ENCODE data around the gene PTPRO. TPM values are rescaled to one million over a fixed set of nuclear protein-coding genes. Genes with fewer than 3 reads are reported as not detected.
A peak's percentile ranks its signal among the peaks of the same experiment; 100 is the strongest.

Gene PTPRO
- polyA plus RNA-seq, 1 of the 3 experiments (the other 2 are of a cell fraction): 1.4 TPM

DNA sequence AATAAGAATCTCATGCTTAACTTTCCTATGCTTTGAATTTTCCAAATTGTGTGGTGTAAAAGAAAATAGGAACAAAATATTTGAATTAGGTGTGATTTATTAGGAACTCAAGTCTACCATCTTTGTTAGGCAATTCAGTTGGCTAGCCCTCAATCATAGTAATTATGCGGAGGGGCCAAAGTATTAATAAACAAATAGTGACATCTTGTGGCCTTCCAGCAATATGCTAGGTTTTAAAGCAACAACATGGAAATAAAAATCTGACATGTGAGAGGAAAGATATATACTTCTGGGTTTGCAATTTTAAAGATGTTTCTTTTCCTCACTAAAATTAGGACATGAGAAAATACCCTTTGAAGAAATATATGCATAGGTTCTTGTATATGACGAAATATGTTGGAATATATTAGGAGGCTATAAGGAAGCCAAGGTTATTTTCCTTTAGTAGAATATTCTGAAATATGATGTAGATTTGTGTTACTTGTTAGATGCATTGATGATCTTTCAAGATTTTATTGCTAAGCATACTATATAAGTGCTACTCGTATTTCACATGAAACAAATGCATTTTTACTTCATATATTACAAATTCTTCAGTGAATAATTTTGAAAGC is 200.4 kb downstream of the PTPRO start:
- Histone ChIP-seq H3K9me2 (no peaks in the 10 kb centered on the region), H3K79me2 (ENCODE audit: insufficient read depth) (no peaks in the 10 kb centered on the region), H3K9ac (no peak overlapping the region), H4K20me1 (ENCODE audit: insufficient read depth) (no peaks in the 10 kb centered on the region), H3F3A (replicated peaks; ENCODE audit: insufficient read depth) (no peaks in the 10 kb centered on the region), H3K4me2 (no peak overlapping the region), H2AFZ (ENCODE audit: low read depth) (no peak overlapping the region), H3K4me3 (ENCODE audit: low read depth in 2 of 2, low read length in 1 of 2) (no peak overlapping the region), H3K27ac (ENCODE audit: low read depth in 2 of 2, low read length in 1 of 2) (no peak overlapping the region), H3K4me1 (ENCODE audit: control insufficient read depth in 1 of 2, insufficient read depth in 2 of 2, low read depth in 1 of 2, low read length in 1 of 2) (no peaks in the 10 kb centered on the region), H3K36me3 (replicated peaks in 1 of 2; ENCODE audit: control insufficient read depth in 1 of 2, insufficient read depth in 2 of 2, low read length in 1 of 2) (no peaks in the 10 kb centered on the region), H3K9me3 (no peaks in the 10 kb centered on the region), H3K27me3 (ENCODE audit: insufficient read depth) (no peaks in the 10 kb centered on the region)
- POLR2A ChIA-PET: no interaction called here
- 9% methylated on average over 3 of the region's 3 CpGs for WGBS (ENCODE audit: low lambda C conversion rate)
- DNase-seq: peak; percentile 43
- CTCF ChIA-PET: interaction anchor here (0.6 to 1.9 kb wide), 16 partner anchors 12 to 370 kb away, joined by 3 to 43 read pairs (median 4); partner anchors contain the start of gene RERG
- peak; percentile 83 for TF ChIP-seq SMC3 (IDR thresholded peaks at IDR 0.05; ENCODE audit: low read depth, low read length)
- no peak for TF ChIP-seq TCF12 (IDR thresholded peaks at IDR 0.05)
- TF ChIP-seq RAD21 (IDR thresholded peaks at IDR 0.05; ENCODE audit: low read length): peak; percentile 93
- TF ChIP-seq, protein P1, sequence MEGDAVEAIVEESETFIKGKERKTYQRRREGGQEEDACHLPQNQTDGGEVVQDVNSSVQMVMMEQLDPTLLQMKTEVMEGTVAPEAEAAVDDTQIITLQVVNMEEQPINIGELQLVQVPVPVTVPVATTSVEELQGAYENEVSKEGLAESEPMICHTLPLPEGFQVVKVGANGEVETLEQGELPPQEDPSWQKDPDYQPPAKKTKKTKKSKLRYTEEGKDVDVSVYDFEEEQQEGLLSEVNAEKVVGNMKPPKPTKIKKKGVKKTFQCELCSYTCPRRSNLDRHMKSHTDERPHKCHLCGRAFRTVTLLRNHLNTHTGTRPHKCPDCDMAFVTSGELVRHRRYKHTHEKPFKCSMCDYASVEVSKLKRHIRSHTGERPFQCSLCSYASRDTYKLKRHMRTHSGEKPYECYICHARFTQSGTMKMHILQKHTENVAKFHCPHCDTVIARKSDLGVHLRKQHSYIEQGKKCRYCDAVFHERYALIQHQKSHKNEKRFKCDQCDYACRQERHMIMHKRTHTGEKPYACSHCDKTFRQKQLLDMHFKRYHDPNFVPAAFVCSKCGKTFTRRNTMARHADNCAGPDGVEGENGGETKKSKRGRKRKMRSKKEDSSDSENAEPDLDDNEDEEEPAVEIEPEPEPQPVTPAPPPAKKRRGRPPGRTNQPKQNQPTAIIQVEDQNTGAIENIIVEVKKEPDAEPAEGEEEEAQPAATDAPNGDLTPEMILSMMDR (IDR thresholded peaks at IDR 0.05): peak; percentile 79
- TF ChIP-seq RCOR1 (IDR thresholded peaks at IDR 0.05; ENCODE audit: low read length): no peak
- no peak for TF ChIP-seq NRF1 (IDR thresholded peaks at IDR 0.05; ENCODE audit: low read depth, low read length)

DNA sequence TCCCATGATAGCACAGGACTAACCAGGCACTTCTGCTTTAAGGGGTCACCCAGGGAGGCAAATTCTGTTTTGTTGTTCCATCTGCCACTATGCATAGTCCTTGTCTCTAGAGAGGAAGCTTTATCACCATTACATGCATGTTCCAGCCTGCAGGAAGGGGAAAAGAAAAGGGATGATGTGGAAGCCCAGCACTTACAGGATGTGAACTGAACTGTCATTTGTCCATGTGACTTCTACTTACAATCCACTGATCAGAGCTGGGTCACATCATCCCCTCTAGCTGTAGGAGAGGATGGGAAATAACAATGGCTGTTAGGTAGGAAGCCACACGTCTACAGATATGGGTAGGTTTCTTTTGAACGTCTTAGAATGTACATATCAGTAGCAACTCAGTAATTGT is 203.1 kb downstream of the PTPRO start:
- no peak overlapping the region for H3K9ac ChIP-seq
- no peaks in the 10 kb centered on the region for H3K36me3 ChIP-seq (replicated peaks in 1 of 2; ENCODE audit: control insufficient read depth in 1 of 2, insufficient read depth in 2 of 2, low read length in 1 of 2)
- H3K27me3 ChIP-seq (ENCODE audit: insufficient read depth): no peaks in the 10 kb centered on the region
- no peak overlapping the region for H3K27ac ChIP-seq (ENCODE audit: low read depth in 2 of 2, low read length in 1 of 2)
- POLR2A ChIA-PET: no interaction called here
- H3K4me2 ChIP-seq: no peak overlapping the region
- no peaks in the 10 kb centered on the region for H3K4me1 ChIP-seq (ENCODE audit: control insufficient read depth in 1 of 2, insufficient read depth in 2 of 2, low read depth in 1 of 2, low read length in 1 of 2)
- 0 out of 2 replicates have a peak, but pooled peaks cover 5% of the 10 kb centered on the region for H3K9me3 ChIP-seq
- TF ChIP-seq GABPA (IDR thresholded peaks at IDR 0.05; ENCODE audit: low read depth) (no peak), RAD21 (IDR thresholded peaks at IDR 0.05; ENCODE audit: low read length) (no peak), TAF1 (IDR thresholded peaks at IDR 0.05; ENCODE audit: borderline replicate concordance, low read depth, low read length) (no peak), MEF2A (IDR thresholded peaks at IDR 0.05; ENCODE audit: borderline replicate concordance, low read depth) (no peak), FOXM1 (IDR thresholded peaks at IDR 0.05; ENCODE audit: low read depth) (no peak), MXI1 (IDR thresholded peaks at IDR 0.05; ENCODE audit: low read depth, low read length) (no peak)
- TF ChIP-seq, protein P2, sequence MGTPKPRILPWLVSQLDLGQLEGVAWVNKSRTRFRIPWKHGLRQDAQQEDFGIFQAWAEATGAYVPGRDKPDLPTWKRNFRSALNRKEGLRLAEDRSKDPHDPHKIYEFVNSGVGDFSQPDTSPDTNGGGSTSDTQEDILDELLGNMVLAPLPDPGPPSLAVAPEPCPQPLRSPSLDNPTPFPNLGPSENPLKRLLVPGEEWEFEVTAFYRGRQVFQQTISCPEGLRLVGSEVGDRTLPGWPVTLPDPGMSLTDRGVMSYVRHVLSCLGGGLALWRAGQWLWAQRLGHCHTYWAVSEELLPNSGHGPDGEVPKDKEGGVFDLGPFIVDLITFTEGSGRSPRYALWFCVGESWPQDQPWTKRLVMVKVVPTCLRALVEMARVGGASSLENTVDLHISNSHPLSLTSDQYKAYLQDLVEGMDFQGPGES (IDR thresholded peaks at IDR 0.05; ENCODE audit: low read depth, low read length): no peak
- TF ChIP-seq, protein P3, sequence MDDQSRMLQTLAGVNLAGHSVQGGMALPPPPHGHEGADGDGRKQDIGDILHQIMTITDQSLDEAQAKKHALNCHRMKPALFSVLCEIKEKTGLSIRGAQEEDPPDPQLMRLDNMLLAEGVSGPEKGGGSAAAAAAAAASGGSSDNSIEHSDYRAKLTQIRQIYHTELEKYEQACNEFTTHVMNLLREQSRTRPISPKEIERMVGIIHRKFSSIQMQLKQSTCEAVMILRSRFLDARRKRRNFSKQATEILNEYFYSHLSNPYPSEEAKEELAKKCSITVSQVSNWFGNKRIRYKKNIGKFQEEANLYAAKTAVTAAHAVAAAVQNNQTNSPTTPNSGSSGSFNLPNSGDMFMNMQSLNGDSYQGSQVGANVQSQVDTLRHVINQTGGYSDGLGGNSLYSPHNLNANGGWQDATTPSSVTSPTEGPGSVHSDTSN (IDR thresholded peaks at IDR 0.05): no peak
- CTCF ChIA-PET: interaction anchor here (1.8 to 3.8 kb wide), 4 partner anchors 248 to 304 kb away, joined by 5 to 32 read pairs (median 10); partner anchors contain the start of gene RERG
- no peak overlapping the region for H2AFZ ChIP-seq (ENCODE audit: low read depth)
- no peak for DNase-seq
- H4K20me1 ChIP-seq (ENCODE audit: insufficient read depth): no peaks in the 10 kb centered on the region
- no peak overlapping the region for H3K4me3 ChIP-seq (ENCODE audit: low read depth in 2 of 2, low read length in 1 of 2)
- H3F3A ChIP-seq (replicated peaks; ENCODE audit: insufficient read depth): no peaks in the 10 kb centered on the region
- no peaks in the 10 kb centered on the region for H3K9me2 ChIP-seq
- H3K79me2 ChIP-seq (ENCODE audit: insufficient read depth): no peaks in the 10 kb centered on the region
- WGBS (ENCODE audit: low lambda C conversion rate): 72% methylated on average over 2 of the region's 2 CpGs

Data from SK-N-SH (cell line).